DOHH2 (cell line): ENCODE data around the gene RAMP2.

Experiments
- H3F3A ChIP-seq: fragments of 200-600 bp; sonication (generic), shearing (Covaris generic); 2 replicates; pipeline ENCODE4 v1.6.0; 2016; ENCODE audit warnings: antibody characterized with exemption, mild to moderate bottlenecking; ENCODE audit not compliant: control insufficient read depth, insufficient read depth
- H3K27ac ChIP-seq: fragments of 200-600 bp; sonication (generic); 2 replicates; pipeline ENCODE4 v1.5.1; 2014; ENCODE audit warnings: low read depth, mild to moderate bottlenecking, low read length, moderate library complexity
- H3K27me3 ChIP-seq: fragments of 200-600 bp; sonication (generic); 2 replicates; pipeline ENCODE4 v1.6.1; 2014; ENCODE audit warnings: mild to moderate bottlenecking, low read length, mixed read lengths; ENCODE audit not compliant: control insufficient read depth
- H3K36me3 ChIP-seq: fragments of 200-600 bp; sonication (generic); 2 replicates; pipeline ENCODE4 v1.6.1; 2014; ENCODE audit warnings: mild to moderate bottlenecking, low read length, moderate library complexity, mixed read lengths; ENCODE audit not compliant: control insufficient read depth
- H3K4me1 ChIP-seq: fragments of 200-600 bp; sonication (generic); 2 replicates; pipeline ENCODE4 v1.6.1; 2014; ENCODE audit warnings: mild to moderate bottlenecking, low read length, mixed read lengths; ENCODE audit not compliant: control insufficient read depth
- H3K4me2 ChIP-seq: fragments of 200-600 bp; sonication (generic); 2 replicates; pipeline ENCODE4 v1.6.0; 2014; ENCODE audit warnings: mild to moderate bottlenecking, low read length, moderate library complexity
- H3K4me3 ChIP-seq: fragments of 200-600 bp; sonication (generic); 2 replicates; pipeline ENCODE4 v1.5.1; 2014; ENCODE audit warnings: mild to moderate bottlenecking, low read length, mixed read lengths
- H3K79me2 ChIP-seq: fragments of 200-600 bp; sonication (generic); 2 replicates; pipeline ENCODE4 v1.6.1; 2014; ENCODE audit warnings: mild to moderate bottlenecking, low read length, mixed read lengths; ENCODE audit not compliant: control insufficient read depth
- H3K9me2 ChIP-seq: fragments of 200-600 bp; sonication (generic); replicated peaks from 2 replicates; pipeline ENCODE4 v1.6.1; 2014; ENCODE audit warnings: mild to moderate bottlenecking, low read length, mixed read lengths; ENCODE audit not compliant: control insufficient read depth
- H3K9me3 ChIP-seq: fragments of 200-600 bp; sonication (generic); 2 replicates; pipeline ENCODE4 v1.6.1; 2014; ENCODE audit warnings: antibody characterized with exemption, low read length, mixed read lengths; ENCODE audit not compliant: control insufficient read depth, insufficient read depth
- H4K20me1 ChIP-seq: fragments of 200-600 bp; sonication (generic); 2 replicates; pipeline ENCODE4 v1.6.0; 2014; ENCODE audit warnings: low read depth, mild to moderate bottlenecking, antibody characterized with exemption, low read length, moderate library complexity; ENCODE audit not compliant: control insufficient read depth, insufficient read depth
- CTCF ChIP-seq: fragments of 200-600 bp; sonication (generic); IDR thresholded peaks from one replicate; pipeline ENCODE4 v1.5.1; 2014; ENCODE audit warnings: antibody characterized with exemption, mild to moderate bottlenecking, low read depth, low read length; ENCODE audit not compliant: poor library complexity, severe bottlenecking
- EZH2phosphoT487 ChIP-seq: fragments of 200-600 bp; sonication (generic); IDR thresholded peaks from 2 replicates; pipeline ENCODE4 v1.6.1; 2017; ENCODE audit warnings: borderline replicate concordance, mild to moderate bottlenecking, antibody characterized with exemption, low read length, moderate library complexity, mixed read lengths

RAMP2 gene

GRCh38 chr17:42760652-42761581, at the start of gene RAMP2:
Gene RAMP2 (plus strand): TSS chr17:42761227. CDS start chr17:42761262, 35 bp downstream.
- H3F3A ChIP-seq: no peaks in the 10 kb centered on the region
- no peaks in the 10 kb centered on the region for H3K9me2 ChIP-seq
- no peak within 1 kb of the TSS for H3K4me2 ChIP-seq
- H3K4me3 ChIP-seq: no peak within 1 kb of the TSS
- peaks cover 35% of the 10 kb centered on the region for H3K27me3 ChIP-seq
- no peaks in the 10 kb centered on the region for H3K36me3 ChIP-seq
- TF ChIP-seq CTCF (no peak), EZH2phosphoT487 (no peak)
- H4K20me1 ChIP-seq: no peaks in the 10 kb centered on the region
- peaks cover 19% of the 10 kb centered on the region for H3K4me1 ChIP-seq
- no peaks in the 10 kb centered on the region for H3K9me3 ChIP-seq
- no peak within 1 kb of the TSS for H3K27ac ChIP-seq
- no peaks in the 10 kb centered on the region for H3K79me2 ChIP-seq

GRCh38 chr17:42720996-42721583, 39.9 kb upstream of the RAMP2 start:
- no peaks in the 10 kb centered on the region for H3K4me1 ChIP-seq
- no peak for TF ChIP-seq EZH2phosphoT487
- peak; percentile 74 for TF ChIP-seq CTCF
- peaks cover 64% of the 10 kb centered on the region for H3K36me3 ChIP-seq
- no peaks in the 10 kb centered on the region for H3K79me2 ChIP-seq
- H3K9me2 ChIP-seq: no peaks in the 10 kb centered on the region
- H3K27me3 ChIP-seq: no peaks in the 10 kb centered on the region
- no peaks in the 10 kb centered on the region for H3K9me3 ChIP-seq
- H3K27ac ChIP-seq: no peak overlapping the region
- H4K20me1 ChIP-seq: no peaks in the 10 kb centered on the region
- H3K4me2 ChIP-seq: no peak overlapping the region
- 0 out of 2 replicates have a peak, but pooled peaks cover 8% of the 10 kb centered on the region for H3F3A ChIP-seq
- H3K4me3 ChIP-seq: no peak overlapping the region

- no peak overlapping the region for H3K27ac ChIP-seq
- H3K4me1 ChIP-seq: no peaks in the 10 kb centered on the region
- H3K9me2 ChIP-seq: no peaks in the 10 kb centered on the region
- TF ChIP-seq CTCF (no peak), EZH2phosphoT487 (no peak)
- no peak overlapping the region for H3K4me3 ChIP-seq
- H3K4me2 ChIP-seq: no peak overlapping the region
- H3F3A ChIP-seq: 0 out of 2 replicates have a peak, but pooled peaks cover 8% of the 10 kb centered on the region
- no peaks in the 10 kb centered on the region for H4K20me1 ChIP-seq
- no peaks in the 10 kb centered on the region for H3K79me2 ChIP-seq
- H3K27me3 ChIP-seq: no peaks in the 10 kb centered on the region
- peaks cover 50% of the 10 kb centered on the region for H3K36me3 ChIP-seq
- no peaks in the 10 kb centered on the region for H3K9me3 ChIP-seq
Observed at GRCh38 chr17:42723636-42724035, 37.4 kb upstream of the RAMP2 start.
